Karpas-422 (cell line): ENCODE data around the gene ANXA5. TPM values are rescaled to one million over a fixed set of nuclear protein-coding genes. Genes with fewer than 3 reads are reported as not detected.

Experiments
- DNase-seq: peaks from one replicate; pipeline ENCODE4 v3.0.0-alpha.2; 2015
- H2AFZ ChIP-seq: fragments of 200-600 bp; sonication (generic); 2 replicates; pipeline ENCODE4 v1.6.1; 2014; ENCODE audit warnings: antibody characterized with exemption, low read length, mixed read lengths
- H3K27ac ChIP-seq: fragments of 200-600 bp; sonication (generic); 2 replicates; pipeline ENCODE4 v1.5.1; 2014; ENCODE audit warnings: mild to moderate bottlenecking, low read length, moderate library complexity
- H3K27me3 ChIP-seq: fragments of 200-600 bp; sonication (generic); 2 replicates; pipeline ENCODE4 v1.6.1; 2014; ENCODE audit warnings: low read length, mixed read lengths
- H3K36me3 ChIP-seq: fragments of 200-600 bp; sonication (generic); 2 replicates; pipeline ENCODE4 v1.6.1; 2014; ENCODE audit warnings: low read length, mixed read lengths; ENCODE audit not compliant: insufficient read depth
- H3K4me1 ChIP-seq: fragments of 200-600 bp; sonication (generic); 2 replicates; pipeline ENCODE4 v1.6.1; 2014; ENCODE audit warnings: mild to moderate bottlenecking, low read length, mixed read lengths
- H3K4me2 ChIP-seq: fragments of 200-600 bp; sonication (generic); 2 replicates; pipeline ENCODE4 v1.6.1; 2014; ENCODE audit warnings: low read length, low read depth, mild to moderate bottlenecking; ENCODE audit not compliant: poor library complexity, severe bottlenecking
- H3K4me3 ChIP-seq: fragments of 200-600 bp; sonication (generic); 2 replicates; pipeline ENCODE4 v1.5.1; 2014; ENCODE audit warnings: mild to moderate bottlenecking, antibody characterized with exemption, low read length, mixed read lengths
- H3K79me2 ChIP-seq: fragments of 200-600 bp; sonication (generic); 2 replicates; pipeline ENCODE4 v1.6.1; 2014; ENCODE audit warnings: mild to moderate bottlenecking, low read length, mixed read lengths
- H3K9ac ChIP-seq: fragments of 200-600 bp; sonication (generic); 2 replicates; pipeline ENCODE4 v1.6.0; 2014; ENCODE audit warnings: low read length
- H3K9me2 ChIP-seq: fragments of 200-600 bp; sonication (generic), shearing (Covaris generic); replicated peaks from 2 replicates; pipeline ENCODE4 v1.6.0; 2014; ENCODE audit warnings: mild to moderate bottlenecking, low read length, moderate library complexity; ENCODE audit not compliant: insufficient read depth
- H3K9me3 ChIP-seq: fragments of 300-700, 200-600 bp; sonication (generic); 2 replicates; pipeline ENCODE4 v1.6.1; 2014; ENCODE audit warnings: low read length, mixed read lengths
- H4K20me1 ChIP-seq: fragments of 200-600 bp; sonication (generic); 2 replicates; pipeline ENCODE4 v1.6.1; 2014; ENCODE audit warnings: mild to moderate bottlenecking, antibody characterized with exemption, low read length, low read depth; ENCODE audit not compliant: insufficient read depth
- total RNA-seq: library from RNA; depleted of rRNA; stranded (reverse); fragments of >200 nt; shearing (Covaris generic); gene quantifications from 2 replicates; pipeline ENCODE4 v1.2.3, GENCODE V29; 2014; ENCODE audit warnings: low replicate concordance

The ANXA5 gene
- total RNA-seq, 1 experiment from 2014 or later: 89.5 TPM

DNA sequence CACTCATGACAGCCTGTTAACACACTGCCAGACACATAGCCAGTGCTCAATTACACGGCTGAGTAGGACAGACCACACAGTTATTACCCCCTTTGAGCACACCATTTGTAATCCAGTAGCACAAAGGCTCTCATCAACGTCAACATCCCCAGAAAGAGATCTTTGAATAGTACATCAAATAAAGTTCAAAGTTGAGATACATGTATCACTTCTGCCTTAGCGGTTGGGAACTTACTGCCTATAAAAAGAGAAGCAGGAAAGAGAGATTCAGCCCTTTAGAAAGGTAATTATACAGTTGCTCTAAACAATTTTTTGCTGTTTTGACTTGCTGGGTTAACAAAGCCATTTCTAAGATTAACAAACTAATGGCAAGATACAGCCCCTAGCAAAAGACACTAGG is 16.2 kb downstream of the ANXA5 start:
- H3K36me3 ChIP-seq: peaks cover 31% of the 10 kb centered on the region; the same call in 1 of the 2 replicates
- no peaks in the 10 kb centered on the region for H4K20me1 ChIP-seq
- H3K9me2 ChIP-seq: no peaks in the 10 kb centered on the region

GRCh38 chr4:121679951-121680350 is 16.8 kb downstream of the ANXA5 start:
- no peaks in the 10 kb centered on the region for H3K27me3 ChIP-seq
- no peaks in the 10 kb centered on the region for H4K20me1 ChIP-seq
- peaks cover 31% of the 10 kb centered on the region; the same call in 1 of the 2 replicates for H3K36me3 ChIP-seq
- H3K4me3 ChIP-seq: no peak overlapping the region
- H3K9ac ChIP-seq: no peak overlapping the region
- no peak for DNase-seq
- H3K4me1 ChIP-seq: no peaks in the 10 kb centered on the region
- no peak overlapping the region for H2AFZ ChIP-seq
- H3K27ac ChIP-seq: no peak overlapping the region
- H3K4me2 ChIP-seq: no peak overlapping the region
- no peaks in the 10 kb centered on the region for H3K79me2 ChIP-seq
- no peaks in the 10 kb centered on the region for H3K9me2 ChIP-seq
- H3K9me3 ChIP-seq: no peaks in the 10 kb centered on the region

More for the DNA sequence above, 16.2 kb downstream of the ANXA5 start:
- Histone ChIP-seq H3K9me3 (no peaks in the 10 kb centered on the region), H3K4me1 (no peaks in the 10 kb centered on the region), H3K4me3 (no peak overlapping the region), H3K79me2 (no peaks in the 10 kb centered on the region), H3K4me2 (no peak overlapping the region), H3K27ac (no peak overlapping the region), H3K9ac (no peak overlapping the region), H2AFZ (no peak overlapping the region), H3K27me3 (no peaks in the 10 kb centered on the region)
- DNase-seq: no peak

GRCh38 chr4:121679267-121679666 is 17.5 kb downstream of the ANXA5 start:
- no peak for DNase-seq
- Histone ChIP-seq H3K4me3 (no peak overlapping the region), H3K36me3 (peaks cover 31% of the 10 kb centered on the region; the same call in 1 of the 2 replicates), H3K27ac (no peak overlapping the region), H3K79me2 (no peaks in the 10 kb centered on the region), H3K4me2 (no peak overlapping the region), H2AFZ (no peak overlapping the region), H3K9me2 (no peaks in the 10 kb centered on the region), H3K4me1 (no peaks in the 10 kb centered on the region), H3K9me3 (no peaks in the 10 kb centered on the region), H4K20me1 (no peaks in the 10 kb centered on the region), H3K27me3 (no peaks in the 10 kb centered on the region), H3K9ac (no peak overlapping the region)

GRCh38 chr4:121677524-121677923 is 19.3 kb downstream of the ANXA5 start:
- Histone ChIP-seq H3K9me3 (no peaks in the 10 kb centered on the region), H3K27ac (no peak overlapping the region), H3K27me3 (no peaks in the 10 kb centered on the region), H3K4me2 (no peak overlapping the region), H3K4me3 (no peak overlapping the region), H3K9ac (no peak overlapping the region), H3K9me2 (no peaks in the 10 kb centered on the region), H3K36me3 (peaks cover 28% of the 10 kb centered on the region; the same call in 1 of the 2 replicates), H3K4me1 (no peaks in the 10 kb centered on the region), H3K79me2 (no peaks in the 10 kb centered on the region), H4K20me1 (no peaks in the 10 kb centered on the region), H2AFZ (no peak overlapping the region)
- DNase-seq: no peak

- no peak overlapping the region for H3K4me3 ChIP-seq
- no peaks in the 10 kb centered on the region for H3K79me2 ChIP-seq
- no peaks in the 10 kb centered on the region for H3K4me1 ChIP-seq
- H2AFZ ChIP-seq: no peak overlapping the region
- H3K9ac ChIP-seq: no peak overlapping the region
- H3K27me3 ChIP-seq: no peaks in the 10 kb centered on the region
- no peak overlapping the region for H3K4me2 ChIP-seq
- H3K36me3 ChIP-seq: peaks cover 20% of the 10 kb centered on the region; the same call in 1 of the 2 replicates
- no peaks in the 10 kb centered on the region for H3K9me3 ChIP-seq
- no peak overlapping the region for H3K27ac ChIP-seq
- H3K9me2 ChIP-seq: no peaks in the 10 kb centered on the region
- no peak for DNase-seq
- H4K20me1 ChIP-seq: no peaks in the 10 kb centered on the region
These were observed 20.3 kb downstream of the ANXA5 start for GRCh38 chr4:121676345-121677075.

DNA sequence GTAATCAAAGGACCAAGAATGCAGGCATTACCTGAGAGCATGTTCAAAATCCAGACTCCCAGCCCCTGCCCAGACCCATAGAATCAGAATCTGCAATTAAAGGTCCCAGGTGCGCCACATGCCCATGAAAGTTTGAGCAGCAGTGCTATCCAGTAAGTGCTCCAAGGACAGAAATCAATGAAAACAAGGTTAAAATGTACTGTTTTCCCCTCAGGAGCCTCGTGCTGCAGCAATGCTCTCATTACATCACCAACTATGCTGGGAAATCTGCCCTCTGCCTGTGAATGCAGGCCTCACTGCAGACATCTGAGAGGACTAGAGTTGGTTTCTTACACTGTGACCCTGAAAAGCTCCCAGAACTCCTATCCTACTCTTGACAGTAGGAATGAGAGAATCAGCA is 21.1 kb downstream of the ANXA5 start:
- H3K9me2 ChIP-seq: no peaks in the 10 kb centered on the region
- H3K4me1 ChIP-seq: no peaks in the 10 kb centered on the region
- H3K36me3 ChIP-seq: peaks cover 13% of the 10 kb centered on the region; the same call in 1 of the 2 replicates
- H4K20me1 ChIP-seq: no peaks in the 10 kb centered on the region
- H3K9me3 ChIP-seq: no peaks in the 10 kb centered on the region
- no peak overlapping the region for H3K4me2 ChIP-seq
- H3K27me3 ChIP-seq: no peaks in the 10 kb centered on the region
- no peak overlapping the region for H2AFZ ChIP-seq
- no peaks in the 10 kb centered on the region for H3K79me2 ChIP-seq
- no peak overlapping the region for H3K4me3 ChIP-seq
- no peak overlapping the region for H3K27ac ChIP-seq
- DNase-seq: no peak
- H3K9ac ChIP-seq: no peak overlapping the region

DNA sequence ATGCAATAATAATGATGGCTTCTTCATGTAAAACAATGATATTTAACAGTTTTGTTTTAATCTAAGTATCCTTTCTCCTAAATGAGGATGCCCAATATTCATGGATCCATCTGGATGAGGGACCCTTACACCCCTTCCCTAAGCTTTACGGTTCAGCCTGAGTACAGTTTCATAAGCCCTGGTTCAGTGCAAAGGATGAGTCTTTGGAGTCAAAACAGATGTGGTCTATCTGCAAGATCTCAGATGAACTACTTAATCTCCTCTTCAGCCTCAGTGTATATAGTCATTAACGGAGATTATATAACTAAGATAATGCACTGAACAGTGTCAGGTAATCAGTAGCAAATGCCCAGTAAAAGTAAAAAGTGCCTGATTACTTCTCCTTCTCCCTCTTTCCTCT is 22.1 kb downstream of the ANXA5 start:
- DNase-seq: no peak
- Histone ChIP-seq H2AFZ (no peak overlapping the region), H3K4me3 (no peak overlapping the region), H3K9ac (no peak overlapping the region), H4K20me1 (no peaks in the 10 kb centered on the region), H3K27ac (no peak overlapping the region), H3K36me3 (peaks cover 12% of the 10 kb centered on the region; the same call in 1 of the 2 replicates), H3K4me2 (no peak overlapping the region), H3K9me2 (no peaks in the 10 kb centered on the region), H3K79me2 (no peaks in the 10 kb centered on the region), H3K4me1 (no peaks in the 10 kb centered on the region), H3K9me3 (no peaks in the 10 kb centered on the region), H3K27me3 (no peaks in the 10 kb centered on the region)

- no peak overlapping the region for H3K4me2 ChIP-seq
- no peaks in the 10 kb centered on the region for H3K9me2 ChIP-seq
- H2AFZ ChIP-seq: no peak overlapping the region
- DNase-seq: no peak
- no peaks in the 10 kb centered on the region for H3K4me1 ChIP-seq
- H3K9me3 ChIP-seq: no peaks in the 10 kb centered on the region
- no peaks in the 10 kb centered on the region for H3K79me2 ChIP-seq
- no peak overlapping the region for H3K4me3 ChIP-seq
- no peaks in the 10 kb centered on the region for H3K27me3 ChIP-seq
- no peak overlapping the region for H3K27ac ChIP-seq
- peaks cover 8% of the 10 kb centered on the region; the same call in 1 of the 2 replicates for H3K36me3 ChIP-seq
- H3K9ac ChIP-seq: no peak overlapping the region
- H4K20me1 ChIP-seq: no peaks in the 10 kb centered on the region
These were observed 22.6 kb downstream of the ANXA5 start for GRCh38 chr4:121674191-121674590.
